ENCODE data around the gene GUCY1A2. TPM values are rescaled to one million over a fixed set of nuclear protein-coding genes. Genes with fewer than 3 reads are reported as not detected.

Gene GUCY1A2
- total RNA-seq, 1 experiment from 2014 or later = not detected

DNA sequence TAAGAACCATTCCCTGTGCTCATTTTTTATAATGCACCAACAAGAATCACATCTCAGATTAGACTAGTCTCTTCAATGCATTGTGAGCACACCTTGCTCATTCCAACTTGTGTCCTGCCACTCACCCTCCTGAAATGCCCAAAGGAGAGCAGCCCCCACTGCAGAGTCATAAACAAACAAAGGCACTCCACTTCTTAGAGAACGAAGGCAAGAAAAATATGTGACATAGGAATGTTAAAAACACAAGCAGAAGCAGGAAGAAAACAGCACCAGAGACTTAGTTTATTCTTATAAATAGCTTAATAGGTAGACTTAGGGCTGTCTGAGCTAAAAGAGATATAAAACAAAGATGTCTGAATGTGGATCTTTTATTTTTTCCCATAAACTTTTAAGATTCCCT, 57.2 kb downstream of the GUCY1A2 start:
- Histone ChIP-seq H3K79me2 (ENCODE audit: low read length) (no peaks in the 10 kb centered on the region), H3K4me3 (ENCODE audit: low read length) (no peak overlapping the region), H3K9me3 (ENCODE audit: low read length) (no peaks in the 10 kb centered on the region), H3K36me3 (ENCODE audit: low read depth, low read length) (no peaks in the 10 kb centered on the region), H3K4me2 (ENCODE audit: low read length) (peak overlapping the region; percentile 40), H4K20me1 (ENCODE audit: low read length) (no peaks in the 10 kb centered on the region), H3K27ac (ENCODE audit: low read length) (no peak overlapping the region), H3K27me3 (ENCODE audit: low read length) (peaks cover 12% of the 10 kb centered on the region; the same call in 1 of the 2 replicates), H3K4me1 (ENCODE audit: insufficient read depth, low read length) (peaks cover 16% of the 10 kb centered on the region), H3F3A (ENCODE audit: low read length, unreplicated experiment) (no peaks in the 10 kb centered on the region), H2AFZ (ENCODE audit: low read length) (no peak overlapping the region), H3K9ac (ENCODE audit: low read length) (no peak overlapping the region), H3K9me2 (replicated peaks; ENCODE audit: low read length) (no peaks in the 10 kb centered on the region)
- DNase-seq (peak; percentile 29), ATAC-seq (peak; percentile 35; the same call in 1 of the 2 replicates)
- intact Hi-C loops (cut with micrococcal nuclease) = no loop called here
- TF ChIP-seq, protein P1, sequence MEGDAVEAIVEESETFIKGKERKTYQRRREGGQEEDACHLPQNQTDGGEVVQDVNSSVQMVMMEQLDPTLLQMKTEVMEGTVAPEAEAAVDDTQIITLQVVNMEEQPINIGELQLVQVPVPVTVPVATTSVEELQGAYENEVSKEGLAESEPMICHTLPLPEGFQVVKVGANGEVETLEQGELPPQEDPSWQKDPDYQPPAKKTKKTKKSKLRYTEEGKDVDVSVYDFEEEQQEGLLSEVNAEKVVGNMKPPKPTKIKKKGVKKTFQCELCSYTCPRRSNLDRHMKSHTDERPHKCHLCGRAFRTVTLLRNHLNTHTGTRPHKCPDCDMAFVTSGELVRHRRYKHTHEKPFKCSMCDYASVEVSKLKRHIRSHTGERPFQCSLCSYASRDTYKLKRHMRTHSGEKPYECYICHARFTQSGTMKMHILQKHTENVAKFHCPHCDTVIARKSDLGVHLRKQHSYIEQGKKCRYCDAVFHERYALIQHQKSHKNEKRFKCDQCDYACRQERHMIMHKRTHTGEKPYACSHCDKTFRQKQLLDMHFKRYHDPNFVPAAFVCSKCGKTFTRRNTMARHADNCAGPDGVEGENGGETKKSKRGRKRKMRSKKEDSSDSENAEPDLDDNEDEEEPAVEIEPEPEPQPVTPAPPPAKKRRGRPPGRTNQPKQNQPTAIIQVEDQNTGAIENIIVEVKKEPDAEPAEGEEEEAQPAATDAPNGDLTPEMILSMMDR (conservative IDR thresholded peaks at IDR 0.05; ENCODE audit: low read depth, low read length) = no peak
- no peak for TF ChIP-seq EZH2phosphoT487 (IDR thresholded peaks at IDR 0.05; ENCODE audit: borderline replicate concordance, low read length)
- TF ChIP-seq EZH2 (IDR thresholded peaks at IDR 0.05; ENCODE audit: low read length, unreplicated experiment) = no peak
- BruUV-seq (replicated peaks) = no TSS peak
- POLR2A ChIA-PET (ENCODE audit: unreplicated experiment) = no interaction called here
- CTCF ChIA-PET = no interaction called here

DNA sequence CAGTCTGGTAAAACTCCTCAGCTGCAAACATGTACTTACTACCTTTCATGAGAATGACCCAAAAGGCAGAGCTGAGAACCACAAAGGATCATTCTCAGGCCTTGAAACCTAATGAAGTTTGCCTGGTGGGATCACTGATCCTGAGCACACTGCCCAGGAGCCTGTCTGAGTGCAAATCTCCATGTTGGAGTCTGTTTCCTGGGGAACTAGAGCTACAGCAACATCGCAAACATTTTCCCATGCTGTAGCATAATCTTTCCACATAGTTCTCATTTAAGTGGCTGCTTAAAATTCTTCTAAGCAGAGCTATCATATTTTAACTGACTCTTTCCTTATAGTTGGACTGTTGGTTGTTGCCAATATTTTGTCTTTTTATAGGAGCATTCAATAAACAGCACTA, 58.5 kb downstream of the GUCY1A2 start:
- no peak overlapping the region for H3K4me3 ChIP-seq (ENCODE audit: low read length)
- TF ChIP-seq EZH2phosphoT487 (IDR thresholded peaks at IDR 0.05; ENCODE audit: borderline replicate concordance, low read length) (no peak), EZH2 (IDR thresholded peaks at IDR 0.05; ENCODE audit: low read length, unreplicated experiment) (no peak)
- TF ChIP-seq, protein P1 (conservative IDR thresholded peaks at IDR 0.05; ENCODE audit: low read depth, low read length) = no peak
- H3K4me1 ChIP-seq (ENCODE audit: insufficient read depth, low read length) = peaks cover 16% of the 10 kb centered on the region
- no peak overlapping the region for H3K4me2 ChIP-seq (ENCODE audit: low read length)
- peaks cover 12% of the 10 kb centered on the region; the same call in 1 of the 2 replicates for H3K27me3 ChIP-seq (ENCODE audit: low read length)
- H3K36me3 ChIP-seq (ENCODE audit: low read depth, low read length) = no peaks in the 10 kb centered on the region
- ChIA-PET POLR2A (ENCODE audit: unreplicated experiment) (no interaction called here), CTCF (no interaction called here)
- intact Hi-C loops (cut with micrococcal nuclease) = no loop called here
- no peak overlapping the region for H3K27ac ChIP-seq (ENCODE audit: low read length)
- no TSS peak for BruUV-seq (replicated peaks)
- H3F3A ChIP-seq (ENCODE audit: low read length, unreplicated experiment) = no peaks in the 10 kb centered on the region
- no peaks in the 10 kb centered on the region for H3K79me2 ChIP-seq (ENCODE audit: low read length)
- H3K9me2 ChIP-seq (replicated peaks; ENCODE audit: low read length) = no peaks in the 10 kb centered on the region
- ATAC-seq (no peak), DNase-seq (no peak)
- no peak overlapping the region for H3K9ac ChIP-seq (ENCODE audit: low read length)
- no peak overlapping the region for H2AFZ ChIP-seq (ENCODE audit: low read length)
- no peaks in the 10 kb centered on the region for H3K9me3 ChIP-seq (ENCODE audit: low read length)
- no peaks in the 10 kb centered on the region for H4K20me1 ChIP-seq (ENCODE audit: low read length)

DNA sequence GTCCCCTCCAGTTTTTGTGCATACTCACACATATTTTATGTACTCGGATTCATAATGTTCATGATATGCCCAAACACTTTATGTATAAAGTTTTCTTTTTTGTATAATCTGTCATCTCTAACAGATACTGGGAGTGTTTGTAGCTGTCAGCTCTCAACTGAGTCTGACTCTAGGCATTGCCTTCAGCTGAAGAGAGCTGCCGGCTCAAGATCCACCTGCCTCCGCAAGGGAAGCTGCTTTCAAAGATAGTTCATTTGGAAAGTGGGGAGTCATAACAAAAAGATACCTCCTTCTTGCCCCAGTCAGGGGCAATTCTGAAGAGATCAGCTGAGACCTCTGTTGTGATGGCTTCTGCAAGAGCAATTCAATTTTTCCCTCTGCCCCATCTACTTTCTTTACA, 58.9 kb downstream of the GUCY1A2 start:
- peaks cover 12% of the 10 kb centered on the region; the same call in 1 of the 2 replicates for H3K27me3 ChIP-seq (ENCODE audit: low read length)
- H3K9me2 ChIP-seq (replicated peaks; ENCODE audit: low read length) = no peaks in the 10 kb centered on the region
- no peak for DNase-seq
- H3K4me3 ChIP-seq (ENCODE audit: low read length) = no peak overlapping the region
- no peak overlapping the region for H2AFZ ChIP-seq (ENCODE audit: low read length)
- no peak for TF ChIP-seq EZH2 (IDR thresholded peaks at IDR 0.05; ENCODE audit: low read length, unreplicated experiment)
- TF ChIP-seq EZH2phosphoT487 (IDR thresholded peaks at IDR 0.05; ENCODE audit: borderline replicate concordance, low read length) = no peak
- TF ChIP-seq, protein P1 (conservative IDR thresholded peaks at IDR 0.05; ENCODE audit: low read depth, low read length) = no peak
- no peak for ATAC-seq
- H3K9me3 ChIP-seq (ENCODE audit: low read length) = no peaks in the 10 kb centered on the region
- H3K36me3 ChIP-seq (ENCODE audit: low read depth, low read length) = no peaks in the 10 kb centered on the region
- H3K79me2 ChIP-seq (ENCODE audit: low read length) = no peaks in the 10 kb centered on the region
- no peaks in the 10 kb centered on the region for H3F3A ChIP-seq (ENCODE audit: low read length, unreplicated experiment)
- POLR2A ChIA-PET (ENCODE audit: unreplicated experiment) = no interaction called here
- CTCF ChIA-PET = no interaction called here
- intact Hi-C loops (cut with micrococcal nuclease) = no loop called here
- H4K20me1 ChIP-seq (ENCODE audit: low read length) = no peaks in the 10 kb centered on the region
- BruUV-seq (replicated peaks) = no TSS peak
- H3K9ac ChIP-seq (ENCODE audit: low read length) = no peak overlapping the region
- peaks cover 16% of the 10 kb centered on the region for H3K4me1 ChIP-seq (ENCODE audit: insufficient read depth, low read length)
- no peak overlapping the region for H3K4me2 ChIP-seq (ENCODE audit: low read length)
- no peak overlapping the region for H3K27ac ChIP-seq (ENCODE audit: low read length)
